SK-N-MC (cell line): Measurements from ENCODE around the gene ZNF776.

ENCODE experiments used
- EZH2 ChIP-seq: fragments of 200-600 bp; sonication (generic); IDR thresholded peaks from one replicate; pipeline ENCODE4 v1.6.1; 2017; ENCODE audit warnings: antibody characterized with exemption
- FOXP2 ChIP-seq: optimal IDR thresholded peaks from 2 replicates; pipeline ENCODE3; 2011; ENCODE audit warnings: mild to moderate bottlenecking, moderate library complexity; ENCODE audit not compliant: insufficient read depth; ENCODE audit errors: extremely low read length, control extremely low read depth
- POLR2AphosphoS5 ChIP-seq: IDR thresholded peaks from 2 replicates; pipeline ENCODE4 v1.6.1; 2012; ENCODE audit warnings: mild to moderate bottlenecking, low read depth, low read length, borderline replicate concordance

DNA sequence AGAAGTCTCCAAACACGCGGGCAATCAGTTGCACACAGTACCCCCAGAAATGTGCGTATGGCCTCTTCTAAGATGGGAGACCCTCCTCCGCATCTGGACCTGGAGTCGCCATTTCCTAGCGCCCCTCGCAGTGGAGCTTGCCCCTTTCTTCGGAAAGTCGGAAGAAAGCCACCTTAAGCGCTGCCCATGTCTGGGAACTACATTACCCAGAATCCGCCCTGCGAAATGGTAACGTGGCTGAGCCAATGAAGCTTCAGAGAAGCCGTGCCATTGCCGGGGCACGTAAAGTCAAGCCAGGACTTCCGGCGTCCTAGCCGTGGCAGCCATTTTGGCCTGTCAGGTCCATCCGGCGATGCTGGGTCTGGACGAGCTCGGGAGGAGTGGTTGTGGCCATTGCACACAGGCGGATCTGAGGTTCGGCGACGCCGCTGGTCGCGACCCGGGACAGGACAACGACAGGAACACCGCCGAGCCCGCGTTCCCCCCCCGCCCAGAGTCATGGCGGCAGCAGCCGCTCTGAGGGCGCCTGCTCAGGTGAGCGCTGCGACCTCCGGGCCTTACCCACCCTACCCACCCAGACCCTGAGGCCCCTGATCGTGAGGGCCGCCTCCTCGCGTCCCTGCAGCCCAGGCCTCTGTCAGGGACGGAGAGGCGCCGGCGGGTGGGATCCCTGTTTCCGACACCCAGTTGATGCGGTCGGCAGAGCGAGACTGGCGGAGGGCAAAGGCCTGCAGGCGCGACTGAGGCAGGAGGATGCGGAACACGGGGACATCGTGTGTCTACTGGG, 22.9 kb downstream of the ZNF776 start, which contains the start of gene ZNF586:
- TF ChIP-seq EZH2: no peak
- TF ChIP-seq POLR2AphosphoS5: peak; percentile 87
- TF ChIP-seq FOXP2: no peak
